T-helper 1 cell treated with Interleukin-12 subunit alpha and Interleukin-12 subunit beta and Interleukin-4 antibody, amounts not matched to agents 30 ng/mL and 1 ng/mL, for 36 hours (primary cell): ENCODE results near the gene PLD6. TPM values are rescaled to one million over a fixed set of nuclear protein-coding genes. Genes with fewer than 3 reads are reported as not detected.

Experiments
- intact Hi-C: fragments of 100-400 bp; cut with micrococcal nuclease; formaldehyde crosslinking; loops from one replicate; pipeline ENCODE4 v1.15.1; 2024
- total RNA-seq: library from RNA; stranded (reverse); gene quantifications from 2 replicates; pipeline ENCODE4 v1.2.3, GENCODE V29; 2022

The PLD6 gene
- total RNA-seq, 1 donor from 2014 or later = 9.2 TPM

GRCh38 chr17:17227608-17228520 lies 21.7 kb upstream of the PLD6 start:
- intact Hi-C loops = no loop called here

DNA sequence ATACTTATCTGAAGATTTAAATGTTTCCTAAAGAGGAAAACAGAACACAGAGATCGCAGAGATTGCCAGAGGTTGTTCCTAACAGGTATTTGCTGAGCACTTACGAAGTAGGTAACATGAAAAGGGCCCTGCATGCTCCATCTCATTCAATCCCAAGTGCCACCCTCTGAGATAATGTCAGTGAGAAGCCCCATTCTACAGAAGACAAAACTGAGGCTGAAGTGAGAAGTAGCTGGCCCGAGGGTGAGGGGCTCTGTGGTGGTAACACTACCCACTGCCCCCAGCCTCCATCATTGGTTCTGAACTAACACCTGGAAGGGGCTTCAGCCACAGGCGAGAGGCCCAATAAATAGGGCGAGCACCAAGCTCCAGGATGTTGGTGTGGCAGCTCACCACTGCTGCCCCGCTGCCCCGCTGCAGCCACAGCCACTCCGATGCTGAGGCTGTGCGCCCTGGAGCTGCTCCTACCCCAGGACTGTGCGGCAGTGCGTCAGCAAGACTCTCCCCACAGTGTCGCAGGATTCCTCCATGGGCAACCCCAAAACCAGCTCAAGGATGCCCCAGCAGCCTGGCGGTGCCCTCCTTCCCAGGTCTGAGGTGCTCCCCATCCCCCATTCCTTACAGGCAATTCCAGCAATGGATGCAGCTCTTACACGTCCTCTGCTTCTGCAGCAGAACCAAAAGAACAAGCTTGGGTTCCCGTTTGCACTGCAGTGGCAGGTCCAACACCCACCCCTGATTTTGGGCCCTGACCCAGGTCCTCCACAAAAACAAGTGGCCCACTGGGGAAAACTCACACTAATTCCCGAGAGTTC lies 20.5 kb upstream of the PLD6 start:
- intact Hi-C loops = no loop called here

DNA sequence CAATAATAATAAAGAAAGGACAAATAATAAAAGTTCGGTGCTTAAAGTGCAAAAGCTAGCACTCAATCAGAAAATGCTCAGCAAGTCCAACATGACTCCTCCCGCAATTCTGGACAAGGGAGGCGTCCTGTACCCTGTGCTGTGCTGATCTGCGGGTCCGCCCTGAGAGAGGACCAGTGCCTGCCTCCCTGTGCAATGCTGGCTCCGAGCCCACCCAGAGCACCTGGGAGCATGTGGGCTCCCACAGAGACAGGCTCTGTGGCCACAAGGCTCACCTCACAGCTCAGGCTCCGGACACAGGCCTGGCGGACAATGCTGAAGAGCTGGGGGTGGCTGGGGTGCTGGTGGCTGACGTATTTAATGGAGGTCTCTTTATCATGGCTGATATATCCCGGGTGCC lies 19.8 kb upstream of the PLD6 start:
- intact Hi-C loops = no loop called here

GRCh38 chr17:17224137-17224536 lies 18.0 kb upstream of the PLD6 start:
- intact Hi-C loops = no loop called here

DNA sequence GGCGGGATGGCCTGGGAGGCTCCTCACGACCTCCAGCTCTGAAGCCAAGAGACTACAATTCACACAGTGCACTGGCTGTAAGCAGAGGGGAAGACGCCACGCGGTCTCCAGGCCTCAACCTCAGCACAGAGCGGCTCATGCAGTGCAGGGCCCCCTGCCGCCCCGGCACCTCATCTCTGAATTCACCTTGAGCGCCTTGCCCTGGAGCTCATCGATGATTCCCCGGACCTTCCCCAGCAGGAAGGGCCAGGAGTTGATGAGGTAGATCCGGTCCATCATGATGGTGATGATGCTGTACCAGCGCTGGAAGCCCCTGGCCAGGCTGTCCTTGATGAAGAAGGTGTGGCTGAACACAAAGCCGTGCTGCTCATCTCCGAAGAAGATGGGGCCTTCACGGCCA lies 17.6 kb upstream of the PLD6 start:
- intact Hi-C loops = no loop called here

DNA sequence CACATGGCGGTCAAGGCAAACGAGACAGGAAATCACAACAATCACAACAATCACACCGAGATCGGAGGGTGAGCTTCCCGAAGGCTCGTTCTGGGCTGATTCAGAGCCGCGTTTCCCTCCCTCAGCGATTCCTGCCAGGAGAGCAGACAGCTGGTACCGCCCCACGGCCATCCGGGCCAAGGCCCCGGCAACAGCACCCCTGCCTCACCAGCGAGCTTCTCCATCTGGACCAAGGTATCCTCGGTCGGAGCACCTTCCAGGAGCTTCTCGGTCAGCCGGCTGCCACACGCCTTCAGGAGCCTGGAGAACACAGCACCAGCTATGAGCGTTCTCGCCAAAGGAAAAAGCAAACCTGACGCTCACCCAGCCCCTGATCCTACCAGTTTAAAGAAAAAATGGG lies 15.2 kb upstream of the PLD6 start:
- intact Hi-C loops = no loop called here

GRCh38 chr17:17220529-17220928 lies 14.4 kb upstream of the PLD6 start:
- intact Hi-C loops = no loop called here

GRCh38 chr17:17217995-17218394 lies 11.9 kb upstream of the PLD6 start:
- intact Hi-C loops = no loop called here

- intact Hi-C loops = no loop called here
Measured at GRCh38 chr17:17216776-17217175, 10.6 kb upstream of the PLD6 start.

DNA sequence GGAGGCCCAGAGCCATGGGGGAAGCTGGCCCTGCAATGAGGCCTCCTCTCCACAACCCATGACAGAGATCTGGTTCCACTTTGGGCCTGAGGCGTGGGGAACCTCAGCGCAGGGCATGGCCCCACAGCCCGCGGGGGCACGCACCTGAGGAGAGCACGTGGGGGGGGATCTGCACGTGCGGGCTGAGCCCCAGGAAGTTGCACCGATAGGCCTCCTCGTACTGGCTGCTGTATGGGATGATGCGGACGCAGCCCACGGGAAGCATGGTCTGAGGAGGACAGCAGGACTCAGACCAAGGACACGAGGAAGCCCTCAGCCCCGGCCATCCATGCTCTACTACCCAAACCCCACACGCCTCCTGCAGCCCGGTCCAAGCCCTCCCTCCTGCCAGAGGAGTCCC lies 10.1 kb upstream of the PLD6 start:
- intact Hi-C loops = no loop called here

GRCh38 chr17:17215575-17215974 lies 9.4 kb upstream of the PLD6 start:
- intact Hi-C loops = no loop called here

DNA sequence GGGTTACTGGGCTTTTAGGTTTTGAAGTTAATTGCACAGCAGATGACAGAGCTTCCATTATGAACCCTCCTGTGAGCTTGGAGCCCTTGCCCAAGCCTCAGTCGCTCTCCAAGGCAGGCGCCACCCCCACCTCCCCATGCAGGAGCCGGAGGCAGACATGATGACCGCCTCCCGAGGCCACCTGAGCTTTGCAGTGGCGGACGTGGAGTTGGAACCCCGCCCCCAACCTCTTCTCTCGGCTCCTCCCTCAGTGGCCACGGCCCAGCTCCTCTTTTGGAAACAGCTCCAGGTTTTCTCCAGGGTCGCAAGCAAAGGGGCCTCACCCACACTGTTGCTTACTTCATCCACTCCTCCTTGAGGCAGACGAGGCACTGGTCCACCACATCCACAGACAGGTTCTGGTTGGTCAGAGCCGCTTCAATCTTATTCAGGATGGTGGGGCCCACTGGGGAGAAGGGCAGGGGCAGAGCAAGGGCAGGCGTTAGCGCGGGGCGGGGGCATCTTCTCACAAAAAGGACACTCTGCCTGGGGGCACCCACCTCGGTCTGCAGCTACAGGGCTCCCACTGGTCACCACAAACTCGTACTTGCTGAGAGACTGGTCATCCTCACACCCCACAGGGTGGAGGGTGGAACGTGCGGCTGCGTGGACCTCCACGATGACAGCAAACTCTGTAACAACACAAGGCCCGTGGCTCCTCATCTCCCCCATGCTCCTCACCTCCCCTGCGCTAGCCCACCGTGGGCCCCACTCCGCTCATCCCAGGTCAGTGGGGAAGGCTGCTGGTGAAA lies 8.7 kb upstream of the PLD6 start:
- intact Hi-C loops = no loop called here

DNA sequence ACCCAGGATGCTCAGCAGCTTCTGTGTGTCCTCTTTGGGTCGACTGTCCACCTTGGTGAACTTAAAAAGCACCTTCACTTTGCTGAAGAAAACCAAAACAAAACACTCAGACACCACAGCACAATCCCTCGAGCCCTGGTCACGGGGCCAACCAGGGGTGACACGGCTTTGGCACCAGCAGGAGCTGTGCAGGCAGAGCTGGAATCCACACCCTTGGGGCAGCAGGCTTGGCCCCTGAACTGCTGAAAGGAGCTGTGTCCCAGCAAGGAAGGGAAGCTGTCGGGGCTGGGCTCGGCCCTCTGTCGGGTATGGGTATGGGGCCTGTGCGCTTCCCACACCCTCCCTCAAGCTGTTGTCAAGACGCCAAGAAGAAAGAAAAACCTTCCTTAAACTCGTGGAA lies 7.6 kb upstream of the PLD6 start:
- intact Hi-C loops = no loop called here

DNA sequence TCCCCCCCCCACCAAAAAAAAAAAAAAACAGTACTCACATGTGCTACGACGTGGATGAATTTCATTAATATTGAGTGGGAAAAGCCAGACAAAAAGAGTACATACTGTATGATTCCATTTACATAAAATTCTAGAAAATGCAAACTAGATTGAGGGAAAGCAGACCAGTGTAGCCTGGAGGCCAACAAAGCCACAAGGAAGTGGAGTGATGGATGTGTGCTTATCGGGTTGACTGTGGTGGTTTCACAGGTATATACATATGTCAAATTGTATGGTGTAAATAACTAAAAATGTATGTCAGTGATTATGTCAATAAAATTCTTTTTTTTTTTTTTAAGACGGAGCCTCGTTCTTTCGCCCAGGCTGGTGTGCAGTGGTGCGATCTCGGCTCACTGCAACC lies 1.9 kb upstream of the PLD6 start:
- intact Hi-C loops = loop anchor here (2.0 to 10.0 kb wide), 2 partner anchors 207 to 767 kb away; partner anchors contain the start of genes DRC3 and TOM1L2

GRCh38 chr17:17206913-17207335 lies 791 bp upstream of the PLD6 start:
- intact Hi-C loops = loop anchor here (1.0 to 10.0 kb wide), 5 partner anchors 28 to 768 kb away; partner anchors contain the start of genes DRC3, FLCN and TOM1L2

DNA sequence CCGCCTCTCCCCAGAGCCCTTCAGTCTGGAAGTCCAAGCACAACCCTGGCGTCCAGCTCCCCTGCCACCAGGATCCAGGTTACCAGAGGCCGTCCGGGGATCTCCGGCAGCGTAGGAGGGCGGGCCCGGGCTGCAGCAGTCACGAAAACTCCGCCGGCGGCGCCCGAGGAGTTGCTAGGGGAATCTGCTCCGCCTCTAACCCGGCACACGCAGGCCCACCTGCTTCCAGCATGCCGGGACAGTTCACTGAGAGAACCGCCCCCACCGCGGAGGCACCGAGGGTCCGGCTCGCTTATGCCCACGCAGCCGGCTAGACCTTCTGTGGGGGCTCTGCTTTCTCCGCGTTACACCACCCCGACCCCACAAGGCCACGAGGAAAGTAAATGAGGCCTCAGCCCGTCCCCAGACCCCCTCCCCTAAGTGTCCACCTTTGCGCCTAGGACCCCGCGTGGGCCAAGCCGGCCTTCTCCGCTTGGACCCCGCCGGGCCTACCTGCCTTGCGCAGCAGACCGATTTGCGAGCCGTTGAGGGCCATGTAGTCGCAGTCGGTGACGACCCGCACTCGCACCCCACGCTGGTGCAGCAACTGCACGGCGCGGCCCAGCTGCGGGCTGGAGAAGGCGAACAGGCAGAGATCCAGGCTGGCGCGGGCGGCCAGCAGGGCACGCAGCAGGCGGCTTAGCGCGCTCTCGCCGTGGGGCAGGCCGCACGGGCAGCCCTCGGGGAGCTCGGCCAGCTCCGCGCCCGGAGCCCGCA lies 587 bp downstream of the PLD6 start:
- intact Hi-C loops = loop anchor here (1.0 to 10.0 kb wide), 5 partner anchors 26 to 769 kb away; partner anchors contain the start of genes DRC3, FLCN and TOM1L2

DNA sequence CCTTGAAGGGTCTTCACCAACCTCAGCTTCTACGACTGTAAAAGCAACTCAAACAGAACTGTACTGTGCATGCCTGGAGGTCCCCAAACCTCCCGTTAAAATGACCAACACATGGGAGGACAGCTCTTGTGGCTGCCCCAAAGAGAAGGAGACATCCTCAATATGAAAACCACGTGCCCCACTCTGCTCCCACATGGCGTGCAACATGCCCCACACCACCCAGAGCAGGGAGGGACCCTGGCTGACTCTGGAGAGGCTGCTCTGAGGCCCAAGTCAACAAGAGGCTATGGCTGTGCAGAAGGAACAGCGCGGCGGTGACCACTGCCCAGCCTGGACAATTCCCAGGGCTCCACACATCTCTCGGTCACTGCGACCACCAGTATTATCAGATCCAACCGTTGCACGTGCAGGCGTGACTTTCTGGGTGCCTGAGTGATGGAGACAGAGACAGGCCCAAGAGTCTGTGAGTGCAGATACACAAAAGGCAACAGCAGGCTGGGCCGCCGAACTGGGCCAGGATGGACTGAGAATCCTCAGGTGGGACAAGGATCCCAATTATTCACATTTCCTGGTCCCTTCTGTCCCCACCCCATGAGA lies 1.4 kb downstream of the PLD6 start:
- intact Hi-C loops = loop anchor here (10.0 kb wide), 1 partner anchor 770 kb away; the partner anchor contains the start of genes DRC3 and TOM1L2

GRCh38 chr17:17204041-17204591 lies 2.0 kb downstream of the PLD6 start:
- intact Hi-C loops = loop anchor here (10.0 kb wide), 1 partner anchor 771 kb away; the partner anchor contains the start of genes DRC3 and TOM1L2

DNA sequence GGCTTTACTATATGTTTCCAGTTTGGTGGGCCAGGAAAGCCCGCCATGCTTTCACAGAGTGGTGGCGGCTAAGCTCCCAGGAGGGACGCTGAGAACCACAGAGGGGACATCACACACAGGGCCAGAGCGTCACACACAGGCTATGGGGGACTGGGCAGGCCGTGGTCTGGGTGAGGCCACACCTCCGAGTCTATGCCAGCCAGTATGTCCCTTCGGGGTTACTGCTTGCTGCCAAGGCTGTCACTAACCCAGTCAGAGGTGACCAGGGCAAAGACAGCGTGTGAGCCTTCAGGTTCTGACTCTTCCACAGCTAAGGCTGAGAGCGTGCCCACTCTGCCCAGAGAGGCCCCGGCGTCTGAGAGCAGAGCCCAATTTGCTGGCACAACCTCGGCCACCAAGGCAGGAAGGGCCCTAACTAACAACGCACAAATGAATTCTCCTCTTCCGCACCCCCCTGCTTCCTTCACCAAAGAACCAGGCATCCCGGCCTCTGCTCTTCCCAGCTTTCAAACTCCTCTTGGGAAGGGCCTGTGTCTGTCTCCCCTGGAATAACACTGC lies 2.9 kb downstream of the PLD6 start:
- intact Hi-C loops = loop anchor here (10.0 kb wide), 1 partner anchor 772 kb away; the partner anchor contains the start of genes DRC3 and TOM1L2
